Heart right ventricle (tissue), 16 donors: ENCODE results near the gene CTSK. TPM values are rescaled to one million over a fixed set of nuclear protein-coding genes. Genes with fewer than 3 reads are reported as not detected.

Experiments used
- ATAC-seq, 8 donors: fragments of 200-7000 bp; cut with Tn5 transposase; one replicate each; pipeline ENCODE4 v1.9.1; 2020; ENCODE audit warnings: mild to moderate bottlenecking in 8 of 8, moderate library complexity in 8 of 8, moderate number of reproducible peaks in 1 of 8
- DNase-seq, 2 donors: peaks; one replicate each; pipeline ENCODE4 v3.0.0-alpha.2; 2020
- H3K27ac ChIP-seq, 10 donors: fragments of 200-600 bp; sonication (generic) in 2 of 10; one replicate each; pipeline versions ENCODE4 v1.5.0 to v1.8.0; 2020 to 2022; ENCODE audit warnings: mild to moderate bottlenecking in 3 of 10
- H3K27me3 ChIP-seq, 7 donors: fragments of 200-600 bp; one replicate each; pipeline ENCODE4 v1.8.0; 2021 to 2022; ENCODE audit warnings: mild to moderate bottlenecking in 2 of 7
- H3K36me3 ChIP-seq, 9 donors: fragments of 200-600 bp; sonication (generic) in 1 of 9; one replicate each; pipeline versions ENCODE4 v1.5.0 to v1.8.0; 2020 to 2022; ENCODE audit warnings: mild to moderate bottlenecking in 2 of 9
- H3K4me1 ChIP-seq, 9 donors: fragments of 200-600 bp; sonication (generic) in 1 of 9; one replicate each; pipeline versions ENCODE4 v1.5.0 to v1.8.0; 2020 to 2022; ENCODE audit warnings: mild to moderate bottlenecking in 4 of 9
- H3K4me3 ChIP-seq, 10 donors: fragments of 200-600 bp; sonication (generic) in 2 of 10; one replicate each; pipeline versions ENCODE4 v1.5.0 to v1.8.0; 2020 to 2022; ENCODE audit warnings: mild to moderate bottlenecking in 7 of 10, moderate library complexity in 2 of 10
- H3K9me3 ChIP-seq, 11 donors: fragments of 200-600 bp in 10 of 11; sonication (generic) in 2 of 11; one replicate each; pipeline versions ENCODE4 v1.5.0 to v1.8.0; 2013 to 2022; ENCODE audit warnings: mild to moderate bottlenecking in 2 of 11, control low read depth in 1 of 11, moderate library complexity in 1 of 11
- CTCF ChIP-seq, 9 donors: fragments of 200-600 bp; sonication (generic) in 2 of 9; IDR thresholded peaks; one replicate each; pipeline versions ENCODE4 v1.5.0 to v1.8.0; 2021 to 2022; ENCODE audit warnings: antibody characterized with exemption in 9 of 9, mild to moderate bottlenecking in 5 of 9, moderate library complexity in 1 of 9
- WGBS, 2 donors: extraction: QIAGEN DNeasy Blood & Tissue Kit; methylation state at CpG; one replicate each; pipeline ENCODE4 v1.1.7; 2013; ENCODE audit warnings: inconsistent platforms in 1 of 2; 5-methylcytosine and 5-hydroxymethylcytosine counted together
- intact Hi-C, 10 donors: fragments of 100-400 bp; cut with DNase I; formaldehyde crosslinking; loops; one replicate each; pipeline versions ENCODE4 v1.11.1 to v1.14.2; 2022
- polyA plus RNA-seq, 2 donors: library from polyadenylated mRNA; stranded (reverse); fragments of 200-250 nt; gene quantifications; one replicate each; pipeline ENCODE4 v1.2.3, GENCODE V29; 2013
- total RNA-seq, 10 donors: library from RNA; stranded (reverse); fragmentation: NEBNext Ultra II Directional in 3 of 10; extraction: Animal tissue kit (Norgen Biotek cat#: 25700) in 3 of 10; gene quantifications; one replicate each; pipeline versions ENCODE4 v1.2.1 to v1.2.4, GENCODE V29; 2021 to 2023
- donor health status: Arrhythmogenic right ventricular cardiomyopathy.
- donor health status: ischemic (EF 13 %, LVEDD 7.1; RV severe dilation, severe dysfunction).
- donor health status: healthy with polysubstance abuse.
- donor health status: DM: no; HTN: yes; CAD: no.
- donor health status: DM: no; HTN: no; CAD: no.
- donor health status: ischemic (EF 25% LVEDD 6.9; RV normal size, moderate dysfunction).
- donor health status: ischemic (EF 25% LVEDD 5.7; RV mildly dilated, moderate dysfunction).
- donor health status: healthy.
- donor health status: DM: yes; HTN: yes; CAD: no.
- donor health status: Ischemic cardiomyopathy.
- donor health status: ischemic (EF 35%, LVEDD 5.7; RV mildly dilated, moderate dysfunction).
- donor health status: nonischemic (EF 11% LVEDD 7.7; RV severe dilation, severe dysfunction).
- donor health status: DM: yes; HTN: yes; CAD: no.
- donor health status: PGD.
- donor health status: ischemic (EF 29% LVEDD 5.4; RV normal size, mild dysfunction).
- donor health status: nonischemic (EF 23%, LVEDD 6.1; RV moderate dilation, normal function).

CTSK gene
- total and polyA plus RNA-seq, 12 donors: 2.1 to 10.1 (median 6.3) TPM

DNA sequence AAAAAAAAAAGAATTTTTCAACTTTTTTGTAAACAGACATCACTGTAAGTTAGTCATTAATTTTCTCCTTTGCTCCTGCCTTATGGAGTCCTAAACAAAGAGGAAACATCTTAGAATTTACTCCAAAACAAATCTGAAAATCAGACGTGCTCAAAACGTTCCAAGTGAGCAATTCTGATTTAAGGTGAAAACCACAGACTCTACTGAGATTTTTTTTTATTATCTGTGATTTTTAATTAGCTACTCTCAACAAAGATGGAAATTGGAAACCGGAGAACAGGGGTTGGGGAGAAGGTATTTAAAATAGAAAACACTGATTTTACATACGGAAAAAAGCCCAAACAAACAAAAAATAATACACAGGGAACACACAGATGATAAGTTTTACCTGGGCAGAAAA lies 7.8 kb upstream of the CTSK start:
- DNase-seq: no peak
- WGBS, 2 donors: 94% methylated on average over 4 of the region's 4 CpGs
- no peak for ATAC-seq
- Histone ChIP-seq H3K27ac (no peak overlapping the region), H3K4me1 (no peaks in the 10 kb centered on the region), H3K4me3 (no peak overlapping the region), H3K9me3 (no peaks in the 10 kb centered on the region), H3K36me3 (peaks cover 0 to 100% (median 77%) of the 10 kb centered on the region in 9 donors), H3K27me3 (no peaks in the 10 kb centered on the region)
- no peak for TF ChIP-seq CTCF (IDR thresholded peaks at IDR 0.05)
- intact Hi-C loops: loop anchor here in 5 of 10 donors (10.0 kb wide), 4 partner anchors 59 to 351 kb away; partner anchors contain the start of gene ARNT (in 1 of the 5)

- DNase-seq (peak; percentile 45), ATAC-seq (peak in 6 of 8 donors; percentile 65 to 85 (median 72))
- Histone ChIP-seq H3K27me3 (no peaks in the 10 kb centered on the region), H3K27ac (no peak overlapping the region), H3K4me3 (no peak overlapping the region), H3K9me3 (no peaks in the 10 kb centered on the region), H3K36me3 (peaks cover 0 to 86% (median 71%) of the 10 kb centered on the region in 9 donors), H3K4me1 (peaks cover 0 to 11% (median 0%) of the 10 kb centered on the region in 9 donors)
- intact Hi-C loops: loop anchor here in 5 of 10 donors (5.0 to 10.0 kb wide), 5 partner anchors 62 to 348 kb away; partner anchors contain the start of gene ARNT (in 1 of the 5)
- TF ChIP-seq CTCF (IDR thresholded peaks at IDR 0.05): peak; percentile 25 to 74 (median 58)
- 50 to 55% methylated on average over 5 of the region's 5 CpGs for WGBS, 2 donors
Measured at GRCh38 chr1:150813028-150813707, 5.1 kb upstream of the CTSK start.

DNA sequence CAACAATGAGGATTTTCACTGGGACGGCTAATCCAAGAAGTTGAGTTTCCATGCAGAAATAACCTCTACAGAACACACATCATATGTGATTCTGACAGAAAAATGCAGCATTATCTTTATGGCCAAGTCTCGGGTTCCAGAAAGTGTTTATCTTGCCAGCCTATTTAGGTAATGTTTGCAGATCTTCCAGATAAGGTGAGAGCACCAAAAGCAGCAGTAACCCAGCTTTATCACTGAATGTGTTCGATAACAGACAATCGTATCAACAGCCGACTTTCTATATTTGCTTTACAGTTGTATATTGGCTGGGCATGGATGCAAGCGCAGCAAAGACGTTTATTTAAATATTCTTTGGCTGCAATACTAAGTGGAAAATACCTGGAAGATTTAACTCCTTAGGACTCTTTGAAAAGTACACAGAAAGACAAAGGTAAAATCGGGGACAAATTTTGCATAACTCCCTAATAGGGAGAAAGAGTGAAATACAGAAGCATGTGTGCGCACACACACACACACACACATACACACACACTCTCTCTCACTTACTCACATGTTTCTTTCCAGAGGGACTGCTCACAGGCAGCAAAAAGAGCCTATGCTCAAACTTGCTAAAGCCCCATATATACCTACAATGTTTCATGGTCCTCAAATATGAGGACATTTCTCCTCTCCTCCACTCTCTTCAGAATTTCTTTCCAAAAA lies 3.0 kb upstream of the CTSK start:
- H3K27ac ChIP-seq: no peak overlapping the region
- no peaks in the 10 kb centered on the region for H3K27me3 ChIP-seq
- H3K9me3 ChIP-seq: no peaks in the 10 kb centered on the region
- H3K36me3 ChIP-seq: peaks cover 0 to 66% (median 52%) of the 10 kb centered on the region in 9 donors
- no peak for DNase-seq
- ATAC-seq: no peak
- WGBS, 2 donors: 77 to 80% methylated on average over 9 of the region's 9 CpGs
- no peak overlapping the region for H3K4me3 ChIP-seq
- H3K4me1 ChIP-seq: peaks cover 0 to 22% (median 0%) of the 10 kb centered on the region in 9 donors
- intact Hi-C loops: loop anchor here in 5 of 10 donors (5.0 to 10.0 kb wide), 5 partner anchors 64 to 346 kb away; partner anchors contain the start of gene ARNT (in 1 of the 5)
- no peak for TF ChIP-seq CTCF (IDR thresholded peaks at IDR 0.05)

DNA sequence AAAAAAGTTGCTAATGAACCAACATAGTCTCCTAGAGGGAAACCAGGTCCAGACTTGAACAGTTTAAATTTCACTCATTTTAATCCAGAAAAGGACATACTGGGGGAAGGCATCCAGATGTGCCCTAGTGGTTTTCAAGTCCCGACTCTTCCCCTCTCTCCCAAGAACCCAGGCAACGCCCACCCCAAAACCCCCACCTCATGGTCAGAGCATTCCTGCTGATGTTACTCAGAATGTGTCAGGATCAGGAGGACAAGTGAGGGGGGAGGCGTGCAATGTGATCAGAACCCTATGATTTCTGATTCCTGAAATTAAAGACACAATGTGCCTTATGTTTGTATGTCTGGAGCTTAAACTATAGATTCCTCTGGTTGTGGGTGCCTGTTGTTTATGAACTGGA lies 1.6 kb upstream of the CTSK start:
- intact Hi-C loops: loop anchor here in 7 of 10 donors (5.0 to 10.0 kb wide), 5 partner anchors 65 to 345 kb away; partner anchors contain the start of gene ARNT (in 1 of the 7)
- TF ChIP-seq CTCF (IDR thresholded peaks at IDR 0.05): no peak
- H3K27ac ChIP-seq: no peak overlapping the region
- WGBS, 2 donors: 81 to 82% methylated on average over 3 of the region's 3 CpGs
- no peak overlapping the region for H3K4me3 ChIP-seq
- H3K9me3 ChIP-seq: no peaks in the 10 kb centered on the region
- DNase-seq (no peak), ATAC-seq (no peak)
- peaks cover 0 to 56% (median 40%) of the 10 kb centered on the region in 9 donors for H3K36me3 ChIP-seq
- H3K4me1 ChIP-seq: peaks cover 0 to 22% (median 0%) of the 10 kb centered on the region in 9 donors
- no peaks in the 10 kb centered on the region for H3K27me3 ChIP-seq
